H9 (cell line): ENCODE results near the gene USP34. TPM values are rescaled to one million over a fixed set of nuclear protein-coding genes. Genes with fewer than 3 reads are reported as not detected.

ENCODE experiments used
- DNase-seq: peaks from one replicate; pipeline ENCODE4 v3.0.0-alpha.2; 2017
- H2AFZ ChIP-seq: one replicate; pipeline ENCODE4 v1.6.1; 2013; ENCODE audit warnings: mild to moderate bottlenecking, low read length, control low read depth, moderate library complexity
- H2AK5ac ChIP-seq: 2 replicates; pipeline ENCODE4 v1.6.1; 2013; ENCODE audit warnings: low read length, control low read depth, mixed read lengths; ENCODE audit not compliant: insufficient read length
- H2BK120ac ChIP-seq: one replicate; pipeline ENCODE4 v1.6.1; 2013; ENCODE audit warnings: low read depth, mild to moderate bottlenecking, low read length, control low read depth, inconsistent platforms; ENCODE audit not compliant: poor library complexity, severe bottlenecking
- H2BK12ac ChIP-seq: 2 replicates; pipeline ENCODE4 v1.6.1; 2013; ENCODE audit warnings: low read length, control low read depth, mixed read lengths, low read depth; ENCODE audit not compliant: insufficient read length
- H2BK15ac ChIP-seq: 2 replicates; pipeline ENCODE4 v1.6.1; 2013; ENCODE audit warnings: low read depth, low read length, control low read depth
- H2BK20ac ChIP-seq: one replicate; pipeline ENCODE4 v1.6.1; 2013; ENCODE audit warnings: low read depth, mild to moderate bottlenecking, low read length, control low read depth, inconsistent platforms; ENCODE audit not compliant: poor library complexity, severe bottlenecking
- H2BK5ac ChIP-seq: 2 replicates; pipeline ENCODE4 v1.6.1; 2013; ENCODE audit warnings: low read length, control low read depth, mixed read lengths; ENCODE audit not compliant: insufficient read length
- H3K14ac ChIP-seq: 2 replicates; pipeline ENCODE4 v1.6.1; 2013; ENCODE audit warnings: low read length, control low read depth; ENCODE audit not compliant: insufficient read depth
- H3K18ac ChIP-seq: 2 replicates; pipeline ENCODE4 v1.6.1; 2013; ENCODE audit warnings: low read depth, mild to moderate bottlenecking, mixed read lengths, low read length, control low read depth; ENCODE audit not compliant: insufficient read length
- H3K23ac ChIP-seq: 2 replicates; pipeline ENCODE4 v1.6.1; 2013; ENCODE audit warnings: low read length, control low read depth, mixed read lengths, low read depth; ENCODE audit not compliant: insufficient read length
- H3K23me2 ChIP-seq: 2 replicates; pipeline ENCODE4 v1.6.1; 2013; ENCODE audit warnings: low read depth, mild to moderate bottlenecking, mixed read lengths, low read length, control low read depth; ENCODE audit not compliant: insufficient read length, poor library complexity, severe bottlenecking
- H3K27ac ChIP-seq: 2 replicates; pipeline ENCODE4 v1.5.1; 2013; ENCODE audit warnings: low read length, control low read depth, mixed read lengths, low read depth; ENCODE audit not compliant: insufficient read length
- H3K27me3 ChIP-seq: 2 replicates; pipeline ENCODE4 v1.6.1; 2013; ENCODE audit warnings: low read length, control low read depth, inconsistent platforms; ENCODE audit not compliant: insufficient read depth
- H3K4ac ChIP-seq: 2 replicates; pipeline ENCODE4 v1.6.1; 2013; ENCODE audit warnings: low read depth, mild to moderate bottlenecking, control low read depth, inconsistent platforms, low read length, moderate library complexity
- H3K4me1 ChIP-seq: 2 replicates; pipeline ENCODE4 v1.6.1; 2013; ENCODE audit warnings: low read length, control low read depth, inconsistent platforms; ENCODE audit not compliant: insufficient read depth
- H3K4me2 ChIP-seq: 2 replicates; pipeline ENCODE4 v1.6.1; 2013; ENCODE audit warnings: low read length, control low read depth, mixed read lengths; ENCODE audit not compliant: insufficient read length, insufficient read depth
- H3K56ac ChIP-seq: 2 replicates; pipeline ENCODE4 v1.6.1; 2013; ENCODE audit warnings: low read depth, mild to moderate bottlenecking, mixed read lengths, low read length, control low read depth; ENCODE audit not compliant: insufficient read length
- H3K79me1 ChIP-seq: 2 replicates; pipeline ENCODE4 v1.6.1; 2013; ENCODE audit warnings: low read depth, mild to moderate bottlenecking, moderate library complexity, low read length, control low read depth, inconsistent platforms; ENCODE audit not compliant: insufficient read depth, poor library complexity, severe bottlenecking
- H3K79me2 ChIP-seq: 2 replicates; pipeline ENCODE4 v1.6.1; 2013; ENCODE audit warnings: low read length, control low read depth, inconsistent platforms; ENCODE audit not compliant: insufficient read depth
- H3K9ac ChIP-seq: 2 replicates; pipeline ENCODE4 v1.6.1; 2013; ENCODE audit warnings: low read length, control low read depth, mixed read lengths; ENCODE audit not compliant: insufficient read length; ENCODE audit errors: extremely low read depth
- H3K9me3 ChIP-seq: one replicate; pipeline ENCODE4 v1.6.1; 2013; ENCODE audit warnings: low read depth, low read length, inconsistent platforms; ENCODE audit not compliant: control insufficient read depth
- H3T11ph ChIP-seq: one replicate; pipeline ENCODE4 v1.6.1; 2013; ENCODE audit warnings: mild to moderate bottlenecking, low read length, control low read depth, inconsistent platforms
- H4K20me1 ChIP-seq: one replicate; pipeline ENCODE4 v1.6.1; 2013; ENCODE audit not compliant: control insufficient read depth, insufficient read length, insufficient read depth
- H4K5ac ChIP-seq: 2 replicates; pipeline ENCODE4 v1.6.1; 2013; ENCODE audit warnings: low read depth, mild to moderate bottlenecking, mixed read lengths, low read length, control low read depth; ENCODE audit not compliant: insufficient read length
- H4K8ac ChIP-seq: replicated peaks from 2 replicates; pipeline ENCODE4 v1.6.1; 2013; ENCODE audit warnings: low read length, control low read depth, mixed read lengths, low read depth; ENCODE audit not compliant: insufficient read length
- H4K91ac ChIP-seq: 2 replicates; pipeline ENCODE4 v1.6.1; 2013; ENCODE audit warnings: low read depth, mild to moderate bottlenecking, moderate library complexity, mixed read lengths, low read length, control low read depth; ENCODE audit not compliant: insufficient read length
- H3K27ac Mint-ChIP-seq, 3 experiments: 2 replicates in 2 of 3; 3 replicates in 1 of 3; pipeline ENCODE4 v1.8.0; 2020 to 2021; ENCODE audit warnings: mixed read lengths in 3 of 3, mild to moderate bottlenecking in 1 of 3, moderate library complexity in 1 of 3
- H3K27me3 Mint-ChIP-seq: 2 replicates; pipeline ENCODE4 v1.8.0; 2021; ENCODE audit warnings: low read depth, mild to moderate bottlenecking, moderate library complexity, mixed read lengths
- H3K36me3 Mint-ChIP-seq, 3 experiments: 2 replicates in 2 of 3; 3 replicates in 1 of 3; pipeline ENCODE4 v1.8.0; 2020 to 2021; ENCODE audit warnings: low read depth in 3 of 3, mixed read lengths in 3 of 3; ENCODE audit not compliant: insufficient read depth in 1 of 3
- H3K4me1 Mint-ChIP-seq, 2 experiments: 2 replicates each; pipeline ENCODE4 v1.8.0; 2020; ENCODE audit warnings: mixed read lengths in 2 of 2
- H3K4me3 Mint-ChIP-seq, 2 experiments: 2 replicates in 1 of 2; 3 replicates in 1 of 2; pipeline ENCODE4 v1.8.0; 2020 to 2021; ENCODE audit warnings: mild to moderate bottlenecking in 2 of 2, mixed read lengths in 2 of 2, moderate library complexity in 1 of 2
- H3K9me3 Mint-ChIP-seq, 2 experiments: 2 replicates in 1 of 2; 3 replicates in 1 of 2; pipeline ENCODE4 v1.8.0; 2020; ENCODE audit warnings: mild to moderate bottlenecking in 2 of 2, mixed read lengths in 2 of 2, moderate library complexity in 1 of 2
- total RNA-seq: library from RNA; stranded (reverse); gene quantifications from 2 replicates; pipeline ENCODE4 v1.2.1, GENCODE V29; 2021
- TF ChIP-seq, protein P1 (sequence below): fragments of 200-600 bp; sonication (generic); conservative IDR thresholded peaks from 3 replicates; pipeline ENCODE4 v1.8.0; 2021; ENCODE audit warnings: antibody characterized with exemption, mild to moderate bottlenecking

The USP34 gene
- total RNA-seq, 1 experiment from 2014 or later, result 93.9 TPM

DNA sequence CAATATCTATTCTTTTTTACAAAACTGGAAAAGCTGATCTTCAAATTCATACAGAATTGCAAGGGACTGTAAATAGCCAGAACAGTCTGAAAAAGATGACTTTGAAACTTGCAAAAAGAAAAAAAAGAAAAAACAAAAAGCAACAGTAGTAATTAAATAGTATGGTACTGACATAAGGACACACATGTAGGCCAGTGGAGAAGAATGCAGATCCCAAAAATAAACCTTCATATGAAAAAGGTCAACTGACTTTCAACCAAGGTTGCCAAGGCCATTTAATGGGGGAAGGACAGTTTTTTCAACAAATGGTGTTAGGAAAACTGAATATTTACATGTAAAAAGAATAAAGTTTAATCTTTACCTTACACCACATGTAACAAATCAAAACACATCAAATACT lies 111.8 kb downstream of the USP34 start:
- no peak overlapping the region for H3K4me3 Mint-ChIP-seq
- Histone ChIP-seq H2AK5ac (no peak overlapping the region), H3T11ph (no peak overlapping the region), H3K79me1 (peaks cover 8% of the 10 kb centered on the region), H3K14ac (no peak overlapping the region), H2BK15ac (no peak overlapping the region), H3K23ac (no peak overlapping the region), H2BK120ac (no peak overlapping the region), H3K79me2 (peaks cover 2% of the 10 kb centered on the region; the same call in 1 of the 2 replicates), H3K4me2 (no peak overlapping the region), H3K9ac (no peak overlapping the region), H4K91ac (no peak overlapping the region), H3K27ac (no peak overlapping the region), H3K9me3 (no peaks in the 10 kb centered on the region), H4K20me1 (no peaks in the 10 kb centered on the region), H4K8ac (no peak overlapping the region), H2BK20ac (no peak overlapping the region), H2BK12ac (no peak overlapping the region), H3K18ac (no peak overlapping the region), H3K27me3 (no peaks in the 10 kb centered on the region), H2BK5ac (no peak overlapping the region), H4K5ac (no peak overlapping the region), H3K4ac (no peak overlapping the region), H2AFZ (no peak overlapping the region), H3K56ac (no peak overlapping the region), H3K23me2 (no peaks in the 10 kb centered on the region), H3K4me1 (no peaks in the 10 kb centered on the region)
- no peak overlapping the region for H3K27ac Mint-ChIP-seq
- peaks cover 1 to 7% of the 10 kb centered on the region in 2 experiments; a peak in 3 of 5 replicates for H3K9me3 Mint-ChIP-seq
- H3K36me3 Mint-ChIP-seq, result peaks cover 18 to 30% (median 29%) of the 10 kb centered on the region in 3 experiments
- TF ChIP-seq, protein P1, sequence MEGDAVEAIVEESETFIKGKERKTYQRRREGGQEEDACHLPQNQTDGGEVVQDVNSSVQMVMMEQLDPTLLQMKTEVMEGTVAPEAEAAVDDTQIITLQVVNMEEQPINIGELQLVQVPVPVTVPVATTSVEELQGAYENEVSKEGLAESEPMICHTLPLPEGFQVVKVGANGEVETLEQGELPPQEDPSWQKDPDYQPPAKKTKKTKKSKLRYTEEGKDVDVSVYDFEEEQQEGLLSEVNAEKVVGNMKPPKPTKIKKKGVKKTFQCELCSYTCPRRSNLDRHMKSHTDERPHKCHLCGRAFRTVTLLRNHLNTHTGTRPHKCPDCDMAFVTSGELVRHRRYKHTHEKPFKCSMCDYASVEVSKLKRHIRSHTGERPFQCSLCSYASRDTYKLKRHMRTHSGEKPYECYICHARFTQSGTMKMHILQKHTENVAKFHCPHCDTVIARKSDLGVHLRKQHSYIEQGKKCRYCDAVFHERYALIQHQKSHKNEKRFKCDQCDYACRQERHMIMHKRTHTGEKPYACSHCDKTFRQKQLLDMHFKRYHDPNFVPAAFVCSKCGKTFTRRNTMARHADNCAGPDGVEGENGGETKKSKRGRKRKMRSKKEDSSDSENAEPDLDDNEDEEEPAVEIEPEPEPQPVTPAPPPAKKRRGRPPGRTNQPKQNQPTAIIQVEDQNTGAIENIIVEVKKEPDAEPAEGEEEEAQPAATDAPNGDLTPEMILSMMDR, result no peak
- H3K27me3 Mint-ChIP-seq, result no peaks in the 10 kb centered on the region; the same call in 1 of the 2 replicates
- peaks cover 11 to 15% of the 10 kb centered on the region in 2 experiments for H3K4me1 Mint-ChIP-seq
- DNase-seq, result no peak
